Ammon's horn (tissue), 1 donor: ENCODE measurements around the gene CCL20.
"Not testable (repeated sequence)": the region's sequence is repeated elsewhere in the genome, so short reads cannot be mapped to it uniquely, and the experiment has no call there.

Experiments used
- DNase-seq: peaks from one replicate; pipeline ENCODE4 v3.0.0-alpha.2; 2016; ENCODE audit warnings: low spot score

The CCL20 gene

DNA sequence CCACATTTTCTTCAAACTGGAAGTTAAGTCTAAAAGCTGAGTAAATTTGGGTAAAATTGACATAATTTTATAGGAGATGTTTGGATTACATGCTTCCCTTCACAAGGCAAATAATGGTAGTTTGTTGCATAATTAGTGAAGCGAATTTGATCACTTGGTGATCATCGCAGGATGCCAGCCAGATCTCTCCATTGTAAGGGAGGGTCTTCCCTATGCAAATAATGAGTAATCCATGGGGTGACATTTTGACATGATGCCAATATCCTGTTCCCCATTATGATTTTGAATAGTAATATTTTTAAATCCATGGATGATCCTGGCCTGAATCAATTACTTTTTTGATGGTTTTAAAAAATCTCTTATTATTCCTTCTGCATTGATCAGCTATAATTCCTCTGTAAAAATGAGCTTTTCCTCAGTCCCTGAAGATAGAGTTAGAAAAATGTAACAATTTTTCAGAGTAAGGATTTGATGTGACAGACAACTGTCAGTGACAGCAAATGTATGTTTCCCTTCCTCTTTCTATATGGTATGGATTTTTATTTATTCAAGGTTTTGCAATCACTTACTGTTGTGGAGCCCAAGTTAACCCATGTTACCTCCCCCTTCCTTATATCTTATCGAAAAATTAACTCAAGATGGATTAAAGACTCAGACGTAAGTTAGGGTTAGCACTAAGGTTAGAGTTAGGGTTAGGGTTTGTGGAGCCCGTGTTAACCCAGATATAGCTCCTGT, 21.4 kb downstream of the CCL20 start:
- DNase-seq: no peak

DNA sequence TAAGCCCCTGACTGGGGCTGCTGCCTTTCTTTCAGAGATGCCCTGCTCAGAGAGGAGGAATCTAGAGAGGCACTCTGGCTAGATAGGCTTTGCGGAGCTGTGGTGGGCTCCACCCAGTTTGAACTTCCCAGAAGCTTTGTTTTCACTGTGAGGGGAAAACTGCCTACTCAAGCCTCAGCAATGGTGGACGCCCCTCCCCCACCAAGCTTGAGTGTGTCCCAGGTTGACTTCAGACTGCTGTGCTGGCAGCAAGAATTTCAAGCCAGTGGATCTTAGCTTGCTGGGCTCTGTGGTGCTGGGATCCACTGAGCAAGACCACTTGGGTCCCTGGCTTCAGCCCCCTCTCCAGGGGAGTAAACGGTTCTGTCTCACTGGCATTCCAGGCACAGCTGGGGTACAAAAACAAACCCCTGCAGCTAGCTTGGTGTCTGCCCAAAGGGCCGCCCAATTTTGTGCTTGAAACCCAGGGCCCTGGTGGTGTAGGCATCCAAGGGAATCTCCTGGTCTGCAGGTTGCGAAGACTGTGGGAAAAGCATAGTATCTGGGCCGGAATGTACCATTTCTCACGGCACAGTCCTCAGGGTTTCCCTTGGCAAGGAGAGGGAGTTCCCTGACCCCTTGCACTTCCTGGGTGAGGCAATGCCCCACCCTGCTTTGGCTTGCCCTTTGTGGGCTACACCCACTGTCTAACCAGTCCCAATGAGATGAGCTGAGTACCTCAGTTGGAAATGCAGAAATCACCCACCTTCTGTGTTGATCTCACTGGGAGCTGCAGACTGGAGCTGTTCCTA, 25.9 kb downstream of the CCL20 start:
- DNase-seq: not testable (repeated sequence)

DNA sequence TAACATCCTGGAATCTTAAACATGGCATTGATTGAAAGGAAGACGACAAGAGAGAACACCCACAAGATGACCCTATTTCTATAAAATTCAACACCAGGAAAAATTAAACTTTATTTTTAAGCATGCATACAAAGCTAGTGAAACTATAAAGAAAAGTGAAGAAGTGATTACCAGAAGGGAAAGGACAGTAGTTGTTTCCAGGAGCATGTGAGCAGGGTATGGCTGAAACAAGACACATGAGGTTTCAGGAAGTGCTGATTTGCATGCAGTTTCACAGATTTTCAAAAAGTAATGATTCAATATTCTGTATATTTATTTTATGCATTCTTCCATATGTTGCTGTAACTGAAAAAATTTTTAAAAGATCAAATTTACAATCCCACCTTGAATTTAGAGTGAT, 33.2 kb downstream of the CCL20 start:
- DNase-seq: no peak

DNA sequence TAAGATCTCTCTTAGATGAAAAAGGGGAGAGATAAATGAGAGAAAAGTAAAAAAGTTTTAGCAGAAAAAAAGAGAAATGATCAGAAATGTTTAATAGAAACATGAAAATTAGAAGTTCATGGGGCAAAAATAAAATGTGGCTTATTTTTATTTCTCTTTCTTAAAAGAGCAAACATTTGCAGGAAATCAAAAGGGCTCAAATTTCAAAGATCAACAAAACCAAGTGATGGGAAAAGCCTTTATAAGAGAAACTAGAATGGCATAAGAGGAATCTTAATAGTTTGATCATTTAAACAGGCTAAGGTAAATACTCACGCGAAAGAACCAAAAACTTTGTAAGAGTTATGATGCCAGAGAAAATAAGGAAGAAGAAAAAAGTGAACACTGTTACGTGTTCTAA, 34.5 kb downstream of the CCL20 start:
- no peak for DNase-seq

DNA sequence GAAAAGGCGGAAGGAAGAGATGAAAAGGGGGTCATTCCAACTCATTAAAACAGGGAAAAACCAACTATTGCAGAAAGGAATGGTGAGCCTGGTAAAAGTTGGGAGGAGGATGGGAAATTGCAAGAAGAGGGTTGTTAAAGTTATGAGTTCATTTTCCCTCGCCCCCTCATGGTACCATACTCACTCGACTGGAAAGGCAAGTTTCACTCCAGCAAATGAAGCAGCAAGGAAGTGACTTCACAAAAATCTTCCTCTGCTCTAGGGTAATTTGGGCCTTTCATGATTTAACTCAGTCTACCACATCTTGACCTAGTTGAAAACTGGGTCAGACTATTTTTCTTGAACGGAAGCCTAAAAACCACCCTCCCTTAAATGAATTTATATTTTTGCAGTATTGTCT, 34.9 kb downstream of the CCL20 start:
- no peak for DNase-seq

DNA sequence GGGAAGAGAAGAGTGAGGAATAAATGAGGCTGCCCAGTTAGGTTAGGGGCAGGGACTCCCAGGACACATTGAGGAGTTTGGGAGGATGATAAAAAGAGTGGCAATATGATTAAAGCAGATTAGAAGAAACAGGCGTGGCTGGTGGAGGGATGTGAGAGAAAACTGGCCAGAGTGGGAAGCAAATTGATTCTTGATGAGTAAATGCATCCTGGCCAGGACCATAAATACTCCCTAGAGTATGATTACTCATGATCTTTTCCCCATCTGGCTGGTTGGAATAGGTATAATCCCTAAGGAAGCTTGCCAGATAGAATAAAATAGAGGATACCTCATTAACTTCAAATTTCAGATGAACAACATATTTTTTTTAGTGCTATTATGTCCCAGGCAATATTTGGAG, 36.3 kb downstream of the CCL20 start:
- no peak for DNase-seq

DNA sequence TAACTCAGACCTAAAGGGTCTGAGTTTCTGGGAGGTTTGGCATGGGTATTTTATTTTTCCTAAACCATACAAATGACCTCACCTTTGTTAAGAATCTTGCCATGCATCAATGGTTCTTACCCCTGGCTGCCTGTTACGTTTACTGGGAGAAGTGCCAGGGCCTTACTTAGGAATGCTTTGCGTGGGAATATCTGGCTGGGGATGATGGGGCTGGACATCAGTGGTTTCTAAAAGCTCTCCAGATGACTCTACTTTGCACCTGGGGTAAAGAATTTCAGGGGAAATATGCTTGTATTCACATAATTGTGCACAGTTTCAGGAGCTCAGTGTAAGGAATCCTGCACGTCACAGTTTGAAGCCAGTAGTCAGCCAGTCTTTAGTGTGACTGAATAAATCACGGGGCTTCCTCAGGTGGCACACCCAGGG, 39.6 kb downstream of the CCL20 start:
- no peak for DNase-seq

DNA sequence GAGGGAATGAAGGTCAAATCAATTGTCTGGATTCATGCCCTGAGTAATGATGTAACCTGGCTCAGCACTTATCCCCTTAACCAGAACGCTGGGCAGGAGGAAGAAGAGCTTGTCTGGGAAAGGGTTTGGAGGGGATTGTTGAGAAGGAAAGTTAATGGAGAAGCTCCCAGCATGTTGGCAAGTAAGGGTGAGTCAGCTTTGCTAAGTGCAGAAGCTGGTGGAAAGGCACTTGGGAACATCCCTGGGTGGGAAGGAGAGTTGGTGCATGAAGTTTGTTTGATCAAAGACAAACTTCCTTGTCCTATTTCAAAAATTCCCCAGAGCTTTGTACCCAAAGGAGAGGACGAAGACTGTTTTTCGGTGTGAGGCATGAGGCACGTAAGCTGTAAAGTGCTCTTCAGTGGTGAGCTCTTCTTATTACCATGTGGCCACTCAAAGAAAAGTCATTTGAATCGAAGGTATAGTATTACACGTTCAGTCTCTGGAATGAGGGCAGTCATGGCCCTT, 40.2 kb downstream of the CCL20 start:
- no peak for DNase-seq

DNA sequence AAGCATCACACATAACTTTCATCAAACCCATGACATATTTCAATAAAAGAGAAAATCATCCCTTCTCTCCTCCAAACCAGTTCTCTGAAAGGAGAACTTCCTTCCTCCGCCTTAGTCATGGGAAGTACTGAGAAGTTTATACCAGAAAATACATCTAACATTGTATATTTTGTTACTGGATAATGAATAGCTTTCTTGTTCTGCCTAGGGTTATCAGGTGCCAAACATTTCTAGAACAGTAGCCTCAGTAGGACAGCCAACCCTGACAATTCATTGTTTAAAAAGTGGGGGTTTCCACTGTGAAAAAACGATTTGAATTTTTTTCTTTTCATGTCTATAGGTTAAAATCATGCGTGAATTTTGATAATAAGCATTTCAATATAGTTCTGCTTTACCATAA, 41.8 kb downstream of the CCL20 start:
- no peak for DNase-seq

DNA sequence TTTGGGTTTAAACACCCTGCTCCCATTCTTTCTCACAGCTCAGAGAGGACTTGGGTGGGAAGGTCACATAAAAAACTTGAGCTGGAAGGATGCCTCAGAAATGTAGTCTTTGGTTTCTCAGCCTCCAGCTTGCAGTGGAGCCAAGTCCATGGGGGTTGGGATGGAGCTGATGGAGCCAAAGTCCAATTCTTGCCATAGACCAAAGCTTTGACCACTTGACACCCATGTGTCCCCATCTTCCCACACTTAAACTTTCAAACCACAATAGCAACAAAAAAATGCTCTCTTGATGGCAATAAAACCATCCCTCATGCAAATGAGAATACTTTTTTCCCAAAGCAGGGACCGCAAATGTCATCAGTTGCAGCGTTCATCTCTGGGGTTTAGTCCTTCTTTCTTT, 43.1 kb downstream of the CCL20 start:
- no peak for DNase-seq

DNA sequence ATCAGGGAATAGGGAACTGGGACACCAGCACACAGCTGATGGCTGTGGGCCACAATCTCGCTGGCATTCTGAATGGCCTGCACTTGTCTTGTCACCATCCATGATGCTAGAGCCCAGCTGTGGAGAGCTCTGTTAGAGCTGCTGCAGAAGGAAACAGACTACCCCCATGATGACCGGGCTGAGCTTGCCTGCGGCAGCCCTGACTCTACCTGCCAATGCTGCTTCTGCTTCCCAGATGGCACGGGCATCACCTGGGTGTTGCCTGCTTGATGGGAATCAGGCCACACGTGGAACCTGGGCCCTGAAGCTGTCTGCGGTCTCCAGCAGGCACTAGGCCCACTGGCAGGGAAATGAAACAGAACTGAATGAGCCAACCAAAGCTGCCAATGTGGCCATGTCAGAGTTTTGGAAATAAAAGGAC, 46.6 kb downstream of the CCL20 start:
- DNase-seq: peak; percentile 73

DNA sequence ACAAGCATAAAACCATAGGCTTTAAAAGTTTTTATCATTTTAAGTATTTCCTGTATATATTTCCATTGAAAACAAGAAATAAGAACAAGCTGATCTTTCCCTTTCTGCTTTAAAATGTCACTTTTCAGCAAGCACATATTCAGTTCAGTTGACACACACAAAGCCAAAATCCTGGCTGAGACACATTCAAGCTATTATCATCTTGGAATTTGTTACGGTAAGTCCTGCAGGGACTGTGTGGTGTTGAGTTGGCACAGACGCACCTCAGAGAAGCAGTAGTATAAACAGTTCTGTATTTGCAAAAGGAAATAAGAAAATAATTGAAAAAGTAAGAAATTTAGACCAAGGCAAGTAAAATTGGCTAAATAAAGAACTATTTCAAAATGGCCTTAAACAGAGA, 47.4 kb downstream of the CCL20 start:
- DNase-seq: no peak

DNA sequence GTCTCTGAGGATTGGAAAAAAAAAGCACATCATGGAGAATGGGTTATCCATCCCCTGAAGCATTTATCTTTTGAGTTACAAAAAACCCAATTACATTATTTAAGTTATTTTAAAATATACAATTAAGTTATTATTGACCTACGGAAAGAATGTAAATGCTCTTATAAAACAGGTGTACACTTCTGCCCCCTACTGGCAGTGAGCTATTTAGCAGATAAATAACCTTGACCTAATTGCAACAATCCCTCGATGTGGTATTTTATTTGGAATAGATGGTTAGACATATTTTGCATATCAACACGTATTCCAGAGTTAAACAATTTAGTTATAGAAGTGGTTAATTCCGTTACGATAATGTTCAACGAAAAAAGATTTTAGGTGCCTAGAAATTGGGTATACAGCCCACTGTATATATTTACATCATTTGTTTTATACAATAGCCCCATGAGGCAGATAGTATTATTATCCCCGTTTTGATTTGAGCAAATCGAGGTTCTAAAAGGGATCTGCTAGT, 48.6 kb downstream of the CCL20 start:
- DNase-seq: peak; percentile 36

DNA sequence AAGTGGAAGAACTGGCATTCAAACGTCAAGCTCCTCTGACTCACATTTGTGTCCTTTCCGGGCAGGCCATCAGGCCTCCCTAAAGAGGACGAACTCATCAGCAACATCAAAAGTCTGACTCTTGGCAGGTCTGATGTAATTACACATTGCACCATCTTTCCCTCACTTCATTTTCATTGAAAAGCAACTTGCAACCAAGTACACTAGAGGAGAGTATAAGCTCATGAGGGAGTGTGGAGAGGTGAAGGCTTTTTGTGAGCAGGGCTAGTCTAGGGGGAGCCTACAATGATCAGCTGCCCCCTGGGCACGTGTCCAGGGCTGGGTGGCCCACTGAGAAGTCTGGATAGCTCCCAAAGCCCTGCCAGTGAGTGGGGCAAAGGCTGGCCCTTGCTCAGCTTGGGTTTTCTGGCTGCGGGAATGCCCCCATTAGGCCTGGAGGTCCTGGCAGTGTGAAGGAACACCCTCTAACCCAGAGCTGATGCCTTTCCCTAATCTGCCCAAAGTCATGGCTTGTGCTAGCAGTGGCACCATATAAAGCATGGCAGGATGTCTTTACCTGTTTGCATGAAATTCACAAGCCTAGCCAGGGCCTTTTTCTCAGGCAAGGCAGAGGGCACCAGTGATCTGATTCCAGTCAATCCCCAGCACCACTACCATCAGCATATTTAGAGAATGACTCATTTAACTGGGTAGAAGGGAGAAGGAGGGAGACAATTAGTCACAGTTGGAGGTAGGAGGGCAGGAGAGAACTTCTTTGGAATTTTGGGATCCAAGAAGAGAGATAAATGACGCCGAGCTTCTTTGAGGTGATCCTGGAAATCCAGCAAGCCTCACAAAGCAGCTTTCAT, 49.3 kb downstream of the CCL20 start:
- DNase-seq: no peak

DNA sequence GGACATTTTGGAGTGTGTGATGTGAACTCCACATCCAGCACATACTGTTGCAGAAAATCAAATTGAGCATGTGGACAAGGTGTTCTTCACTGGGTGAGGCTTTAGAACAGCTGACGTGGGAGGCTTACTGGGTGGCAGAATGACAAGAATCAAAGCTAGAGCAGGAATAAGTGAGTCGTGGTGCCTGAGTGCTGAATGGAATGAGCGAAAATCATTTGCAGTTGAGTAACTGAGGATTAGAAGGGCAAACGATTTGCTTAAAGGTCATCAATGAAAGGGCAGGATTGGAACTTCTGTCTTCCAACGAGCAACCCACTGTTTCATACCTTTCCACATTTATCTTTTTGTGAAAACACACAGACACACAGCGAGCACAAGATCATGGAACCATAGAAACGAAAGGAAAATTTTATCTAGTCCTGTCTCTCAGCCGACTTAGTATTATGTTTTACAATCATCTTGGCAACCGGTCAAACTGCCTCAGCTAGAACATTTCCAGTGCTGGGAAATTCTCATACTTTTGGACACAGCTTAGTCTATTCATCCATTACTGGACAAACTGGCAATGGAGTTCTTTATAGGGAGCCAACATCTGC, 50.6 kb downstream of the CCL20 start:
- DNase-seq: peak; percentile 34

DNA sequence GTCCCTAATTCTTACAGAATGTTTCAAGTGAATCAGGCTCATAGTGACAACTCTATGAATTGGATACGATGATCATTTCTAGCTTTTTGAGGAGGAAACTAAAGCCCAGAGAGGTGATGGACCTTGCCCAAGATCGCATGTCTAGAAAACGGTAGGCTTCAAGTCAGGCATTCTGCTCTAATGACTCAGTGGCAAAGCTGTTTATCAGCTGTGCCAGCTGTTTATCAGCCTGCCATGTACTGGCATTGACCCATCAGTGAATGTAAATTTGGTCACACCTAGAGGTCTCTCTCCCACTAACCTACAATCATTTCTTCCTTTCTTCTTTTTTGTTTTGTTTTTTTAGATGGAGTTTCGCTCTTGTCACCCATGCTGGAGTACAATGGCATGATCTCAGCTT, 51.6 kb downstream of the CCL20 start:
- no peak for DNase-seq
